Smooth muscle cell (in vitro differentiated cells): ENCODE data around the gene PLD1. TPM values are rescaled to one million over a fixed set of nuclear protein-coding genes. Genes with fewer than 3 reads are reported as not detected.

Experiments used
- DNase-seq: peaks from one replicate; lab custom pipeline; 2025; ENCODE audit not compliant: unreplicated experiment; lab: John Stamatoyannopoulos, UW
- H2AFZ ChIP-seq: fragments of 200-600 bp; sonication (generic); 2 replicates; pipeline ENCODE4 v1.6.0; 2016; ENCODE audit warnings: antibody characterized with exemption, low read depth, mild to moderate bottlenecking
- H3F3A ChIP-seq: fragments of 200-600 bp; sonication (generic); 2 replicates; pipeline ENCODE4 v1.6.0; 2017; ENCODE audit warnings: antibody characterized with exemption, low read depth
- H3K27ac ChIP-seq: fragments of 200-600 bp; sonication (generic); 2 replicates; pipeline ENCODE4 v1.5.1; 2016; ENCODE audit warnings: low read depth, mild to moderate bottlenecking
- H3K27me3 ChIP-seq: fragments of 200-600 bp; sonication (generic); 2 replicates; pipeline ENCODE4 v1.6.1; 2016; ENCODE audit warnings: low read depth, mild to moderate bottlenecking
- H3K36me3 ChIP-seq: fragments of 200-600 bp; sonication (generic); 2 replicates; pipeline ENCODE4 v1.5.1; 2016; ENCODE audit warnings: low read depth
- H3K4me1 ChIP-seq: fragments of 200-600 bp; sonication (generic); 2 replicates; pipeline ENCODE4 v1.5.1; 2016; ENCODE audit warnings: low read depth
- H3K4me2 ChIP-seq: fragments of 200-600 bp; sonication (generic); 2 replicates; pipeline ENCODE4 v1.6.0; 2016; ENCODE audit warnings: mild to moderate bottlenecking
- H3K4me3 ChIP-seq: fragments of 200-600 bp; sonication (generic); 2 replicates; pipeline ENCODE4 v1.5.1; 2016; ENCODE audit warnings: mild to moderate bottlenecking
- H3K79me2 ChIP-seq: fragments of 200-600 bp; sonication (generic); 2 replicates; pipeline ENCODE4 v1.6.0; 2016; ENCODE audit warnings: low read depth, mild to moderate bottlenecking
- H3K9ac ChIP-seq: fragments of 200-600 bp; sonication (generic); 2 replicates; pipeline ENCODE4 v1.6.0; 2016; ENCODE audit warnings: low read depth
- H3K9me3 ChIP-seq: fragments of 200-600 bp; sonication (generic); replicated peaks from 2 replicates; pipeline ENCODE4 v1.5.1; 2016; ENCODE audit warnings: low read depth
- H4K20me1 ChIP-seq: fragments of 200-600 bp; sonication (generic); 2 replicates; pipeline ENCODE4 v1.6.0; 2016; ENCODE audit warnings: low read depth
- WGBS: methylation state at CpG from one replicate; pipeline ENCODE4 v1.1.7; 2016; ENCODE audit warnings: low lambda C conversion rate; 5-methylcytosine and 5-hydroxymethylcytosine counted together
- polyA plus RNA-seq: library from polyadenylated mRNA; unstranded; fragments of >200 nt; fragmentation: Nextera tagmentation; extraction: Ambion mirVana; gene quantifications from 2 replicates; pipeline ENCODE4 v1.2.1, GENCODE V29; 2016
- total RNA-seq: library from RNA; depleted of rRNA; stranded (reverse); fragments of >200 nt; gene quantifications from 2 replicates; pipeline ENCODE4 v1.2.3, GENCODE V29; 2014
- TF ChIP-seq, protein P1 (sequence below): fragments of 200-600 bp; sonication (generic); IDR thresholded peaks from 2 replicates; pipeline ENCODE4 v1.5.1; 2017; ENCODE audit warnings: borderline replicate concordance, mild to moderate bottlenecking, antibody characterized with exemption; ENCODE audit not compliant: insufficient read depth, poor library complexity, severe bottlenecking

The PLD1 gene
- total and polyA plus RNA-seq, 2 experiments from 2014 or later, result 15.2 to 36.1 TPM

- H3K9me3 ChIP-seq, result no peaks in the 10 kb centered on the region
- H3K4me2 ChIP-seq, result peak overlapping the region; percentile 29
- no peaks in the 10 kb centered on the region for H3K27me3 ChIP-seq
- H4K20me1 ChIP-seq, result no peaks in the 10 kb centered on the region
- H3F3A ChIP-seq, result no peaks in the 10 kb centered on the region
- H3K4me1 ChIP-seq, result no peaks in the 10 kb centered on the region
- H3K27ac ChIP-seq, result peak overlapping the region; percentile 28
- peak overlapping the region; percentile 2 for H3K9ac ChIP-seq
- H3K79me2 ChIP-seq, result peaks cover 98% of the 10 kb centered on the region
- WGBS, result 69% methylated on average over 3 of the region's 3 CpGs
- TF ChIP-seq, protein P1, sequence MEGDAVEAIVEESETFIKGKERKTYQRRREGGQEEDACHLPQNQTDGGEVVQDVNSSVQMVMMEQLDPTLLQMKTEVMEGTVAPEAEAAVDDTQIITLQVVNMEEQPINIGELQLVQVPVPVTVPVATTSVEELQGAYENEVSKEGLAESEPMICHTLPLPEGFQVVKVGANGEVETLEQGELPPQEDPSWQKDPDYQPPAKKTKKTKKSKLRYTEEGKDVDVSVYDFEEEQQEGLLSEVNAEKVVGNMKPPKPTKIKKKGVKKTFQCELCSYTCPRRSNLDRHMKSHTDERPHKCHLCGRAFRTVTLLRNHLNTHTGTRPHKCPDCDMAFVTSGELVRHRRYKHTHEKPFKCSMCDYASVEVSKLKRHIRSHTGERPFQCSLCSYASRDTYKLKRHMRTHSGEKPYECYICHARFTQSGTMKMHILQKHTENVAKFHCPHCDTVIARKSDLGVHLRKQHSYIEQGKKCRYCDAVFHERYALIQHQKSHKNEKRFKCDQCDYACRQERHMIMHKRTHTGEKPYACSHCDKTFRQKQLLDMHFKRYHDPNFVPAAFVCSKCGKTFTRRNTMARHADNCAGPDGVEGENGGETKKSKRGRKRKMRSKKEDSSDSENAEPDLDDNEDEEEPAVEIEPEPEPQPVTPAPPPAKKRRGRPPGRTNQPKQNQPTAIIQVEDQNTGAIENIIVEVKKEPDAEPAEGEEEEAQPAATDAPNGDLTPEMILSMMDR, result no peak
- no peak for DNase-seq
- H3K36me3 ChIP-seq, result no peaks in the 10 kb centered on the region
- H3K4me3 ChIP-seq, result no peak overlapping the region
- no peak overlapping the region for H2AFZ ChIP-seq
Observed at GRCh38 chr3:171797873-171798272, 12.4 kb downstream of the PLD1 start.

- 20% methylated on average over 1 of the region's 1 CpG for WGBS
- no peak overlapping the region for H3K4me3 ChIP-seq
- H2AFZ ChIP-seq, result no peak overlapping the region
- no peaks in the 10 kb centered on the region for H3K4me1 ChIP-seq
- H3K36me3 ChIP-seq, result no peaks in the 10 kb centered on the region
- TF ChIP-seq, protein P1, result no peak
- H3K27ac ChIP-seq, result peak overlapping the region; percentile 28
- no peak overlapping the region for H3K9ac ChIP-seq
- H3K4me2 ChIP-seq, result peak overlapping the region; percentile 29
- H4K20me1 ChIP-seq, result no peaks in the 10 kb centered on the region
- no peaks in the 10 kb centered on the region for H3F3A ChIP-seq
- peaks cover 98% of the 10 kb centered on the region for H3K79me2 ChIP-seq
- no peaks in the 10 kb centered on the region for H3K27me3 ChIP-seq
- no peaks in the 10 kb centered on the region for H3K9me3 ChIP-seq
- DNase-seq, result no peak
Observed at GRCh38 chr3:171797265-171797679, 13.0 kb downstream of the PLD1 start.

DNA sequence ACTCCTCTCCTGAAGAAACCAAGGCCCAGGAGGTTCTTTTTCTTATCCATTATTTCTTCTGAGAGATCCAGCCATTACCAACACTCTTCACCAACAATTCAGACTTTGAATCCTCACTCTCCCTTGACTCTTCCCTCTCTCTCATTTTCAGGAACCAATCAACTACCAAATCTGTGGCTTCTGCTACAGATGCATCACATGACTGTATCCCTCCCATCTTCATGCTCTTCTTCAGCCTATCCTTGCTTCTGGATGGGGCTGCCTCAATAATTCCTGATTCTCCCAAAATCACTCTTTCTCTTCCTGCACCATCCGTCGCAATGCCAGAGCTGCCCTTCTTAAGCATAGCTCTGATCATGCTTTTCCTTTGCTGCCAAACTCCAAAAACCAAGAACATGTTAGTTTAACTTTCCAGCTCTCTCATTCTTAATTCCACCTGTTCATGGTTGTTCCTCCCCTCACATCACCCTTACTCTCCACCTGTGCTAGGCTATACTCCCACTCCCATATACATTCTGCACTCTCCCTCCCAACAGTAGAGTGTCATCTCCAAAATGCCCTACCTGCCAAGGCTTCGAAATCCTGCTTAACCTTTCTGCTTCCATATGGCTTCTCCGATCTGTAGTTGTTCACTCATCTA is 13.5 kb downstream of the PLD1 start:
- Histone ChIP-seq H2AFZ (no peak overlapping the region), H3F3A (no peaks in the 10 kb centered on the region), H3K9me3 (no peaks in the 10 kb centered on the region), H3K4me1 (no peaks in the 10 kb centered on the region), H3K36me3 (no peaks in the 10 kb centered on the region), H3K9ac (no peak overlapping the region), H3K4me3 (no peak overlapping the region), H3K4me2 (no peak overlapping the region), H3K27me3 (no peaks in the 10 kb centered on the region), H3K79me2 (peaks cover 98% of the 10 kb centered on the region), H4K20me1 (no peaks in the 10 kb centered on the region), H3K27ac (peak overlapping the region; percentile 28)
- DNase-seq, result no peak
- TF ChIP-seq, protein P1, result no peak
- WGBS, result 90% methylated on average over 4 of the region's 4 CpGs

DNA sequence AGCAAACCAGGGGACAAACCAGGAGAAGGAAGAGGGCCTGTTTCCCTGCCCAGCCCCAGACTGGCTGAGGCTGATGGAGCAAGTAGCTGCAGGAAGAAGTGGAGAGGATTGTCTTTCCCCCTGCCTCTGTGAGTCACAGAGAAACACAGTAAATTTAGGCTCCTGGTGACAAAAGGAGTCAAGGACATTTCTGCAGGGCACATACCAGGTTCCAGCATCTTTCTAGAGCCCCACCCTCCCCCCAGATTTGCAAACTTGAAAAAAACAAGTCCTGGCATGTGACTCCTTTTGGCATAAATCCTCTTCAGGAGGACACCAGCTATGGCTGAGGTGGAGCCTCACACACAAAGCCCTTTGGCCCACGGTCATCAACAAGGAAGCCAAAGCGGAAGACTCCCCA is 17.8 kb downstream of the PLD1 start:
- Histone ChIP-seq H3F3A (peaks cover 9% of the 10 kb centered on the region), H3K4me1 (peaks cover 15% of the 10 kb centered on the region), H3K27me3 (no peaks in the 10 kb centered on the region), H3K79me2 (peaks cover 76% of the 10 kb centered on the region), H3K36me3 (no peaks in the 10 kb centered on the region), H2AFZ (no peak overlapping the region), H4K20me1 (no peaks in the 10 kb centered on the region), H3K27ac (peak overlapping the region; percentile 78), H3K9me3 (no peaks in the 10 kb centered on the region), H3K9ac (no peak overlapping the region), H3K4me2 (peak overlapping the region; percentile 28), H3K4me3 (no peak overlapping the region)
- no peak for DNase-seq
- 83% methylated on average over 2 of the region's 2 CpGs for WGBS
- TF ChIP-seq, protein P1, result no peak
